GM19035 (cell line): ENCODE results near the gene BMPR1A.
A peak's percentile ranks its signal among the peaks of the same experiment; 100 is the strongest.

Source experiments
- ATAC-seq: cut with Tn5 transposase; IDR thresholded peaks from one replicate; pipeline ENCODE4 v1.9.1; 2021; ENCODE audit not compliant: unreplicated experiment

Gene BMPR1A

DNA sequence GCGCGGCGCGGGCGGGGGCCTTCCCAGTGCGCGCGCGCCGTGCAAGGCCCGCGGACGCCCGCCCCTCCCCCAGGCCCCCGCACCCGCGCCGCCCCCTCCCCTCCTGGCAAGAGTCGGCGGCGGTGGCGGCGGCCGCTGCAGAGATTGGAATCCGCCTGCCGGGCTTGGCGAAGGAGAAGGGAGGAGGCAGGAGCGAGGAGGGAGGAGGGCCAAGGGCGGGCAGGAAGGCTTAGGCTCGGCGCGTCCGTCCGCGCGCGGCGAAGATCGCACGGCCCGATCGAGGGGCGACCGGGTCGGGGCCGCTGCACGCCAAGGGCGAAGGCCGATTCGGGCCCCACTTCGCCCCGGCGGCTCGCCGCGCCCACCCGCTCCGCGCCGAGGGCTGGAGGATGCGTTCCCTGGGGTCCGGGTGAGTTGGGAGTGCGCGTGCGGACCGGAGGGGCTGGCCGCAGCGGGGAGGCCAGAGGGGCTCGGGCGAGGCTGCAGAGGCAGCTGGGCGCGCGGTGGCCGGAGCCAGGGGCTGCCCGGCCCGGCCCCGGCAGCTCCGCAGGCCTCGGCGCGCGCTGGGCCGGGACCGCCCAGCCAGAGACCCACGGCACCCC lies at the start of gene BMPR1A:
BMPR1A (plus strand) TSS at position 109 of the 602 bp plus-strand sequence. CDS start 119,400 bp downstream, outside the sequence.
- peak; percentile 38 for ATAC-seq

DNA sequence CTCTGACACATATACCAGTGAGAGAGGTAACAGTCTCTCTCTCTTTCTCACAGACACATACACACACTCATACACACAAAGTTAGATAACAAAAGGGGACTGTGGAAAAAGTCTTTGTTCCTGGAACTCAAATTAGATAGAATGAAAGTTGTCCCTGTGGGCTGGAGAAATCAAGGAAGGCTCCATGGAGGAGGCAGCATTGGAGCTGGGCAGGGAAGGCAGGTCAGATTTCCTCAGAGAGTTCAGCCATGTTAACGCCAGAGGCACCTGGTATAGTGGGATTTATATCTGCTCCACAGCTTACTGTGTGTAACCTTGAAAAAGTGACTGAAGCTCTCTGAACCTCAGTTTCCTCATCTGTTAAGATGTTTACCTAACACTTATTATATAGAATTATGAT lies 49.4 kb upstream of the BMPR1A start:
- ATAC-seq: no peak

DNA sequence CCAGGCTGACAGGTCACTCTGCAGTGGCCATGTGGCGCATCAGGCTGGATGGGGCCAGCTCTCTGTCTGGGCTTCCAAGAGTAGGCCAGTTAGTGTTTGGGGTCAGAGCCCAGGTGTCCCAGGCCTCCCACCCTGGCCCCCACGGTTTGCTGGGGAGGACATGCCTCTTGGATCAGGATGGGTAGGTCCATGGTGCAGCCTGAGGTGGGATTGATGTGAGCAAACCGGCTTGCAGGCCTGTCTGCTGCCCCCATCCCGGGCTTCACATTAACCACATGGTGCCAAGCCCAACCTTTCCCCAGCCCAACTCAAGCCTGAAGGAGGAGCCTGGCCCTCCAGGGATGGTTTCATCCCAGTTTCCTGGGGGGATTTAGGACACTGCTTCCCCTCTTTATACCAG lies 48.9 kb upstream of the BMPR1A start:
- ATAC-seq: no peak

DNA sequence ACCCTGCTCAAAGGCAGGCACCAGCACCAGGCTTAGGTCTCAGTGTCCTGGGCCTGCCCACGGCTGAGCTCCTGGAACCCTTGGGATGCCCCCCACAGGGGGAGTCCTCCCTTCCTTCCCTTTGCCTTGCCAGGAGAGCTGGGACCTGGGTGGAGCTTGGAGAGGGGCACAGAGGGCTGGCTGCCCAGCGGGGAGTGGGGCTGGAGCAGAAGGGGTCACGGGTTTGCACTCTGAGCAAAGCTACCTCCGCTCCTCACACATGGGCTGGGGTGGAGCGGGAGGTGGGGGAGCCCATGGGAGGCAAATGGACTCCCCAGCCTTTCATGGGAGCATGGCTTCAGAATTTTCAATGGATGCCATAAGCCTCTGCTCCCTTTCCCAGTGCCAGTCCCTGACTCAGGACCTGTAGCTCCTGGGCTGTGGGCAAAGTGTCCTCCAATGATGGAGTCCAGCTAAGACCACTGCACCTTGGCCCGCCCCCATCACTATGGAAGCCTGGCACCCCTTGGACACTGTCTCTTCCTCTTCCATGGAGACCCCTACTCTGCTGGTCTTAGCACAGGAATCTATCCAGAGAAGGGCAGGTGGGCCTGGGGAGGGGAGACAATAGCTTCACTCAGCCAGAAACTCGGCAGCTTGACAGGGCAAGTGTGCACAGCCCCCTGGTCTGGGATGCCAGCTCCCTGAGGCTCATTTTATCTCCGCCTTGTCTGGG lies 48.2 kb upstream of the BMPR1A start:
- ATAC-seq: no peak

DNA sequence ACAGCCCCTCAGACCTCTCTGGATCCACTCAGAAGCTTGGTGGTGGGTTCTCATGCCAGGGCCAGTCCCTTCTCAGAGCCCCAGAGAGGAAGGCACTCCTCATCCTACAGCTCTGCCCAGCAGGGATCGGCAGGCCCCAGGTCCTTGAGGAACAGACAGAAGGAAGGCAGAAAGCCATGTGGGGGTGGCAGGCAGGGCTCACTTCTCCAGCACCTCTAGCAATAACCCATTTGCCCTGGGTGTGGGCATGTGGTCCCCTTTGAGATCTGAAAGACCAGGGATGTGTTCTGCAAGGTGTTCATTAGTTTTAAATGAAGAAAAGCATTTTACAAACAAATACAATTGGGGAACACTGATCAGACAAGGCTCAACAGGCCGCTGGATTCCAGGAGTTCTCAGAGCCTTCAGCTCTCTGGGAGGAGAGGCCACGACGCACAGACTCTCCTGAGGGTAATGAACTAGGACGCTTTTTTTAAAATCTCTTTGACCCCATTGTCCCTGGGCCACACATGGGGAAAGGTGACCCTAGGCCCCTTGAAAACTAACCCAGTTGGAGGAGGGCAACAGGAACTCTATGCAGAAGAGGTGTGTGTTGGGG lies 47.5 kb upstream of the BMPR1A start:
- no peak for ATAC-seq

DNA sequence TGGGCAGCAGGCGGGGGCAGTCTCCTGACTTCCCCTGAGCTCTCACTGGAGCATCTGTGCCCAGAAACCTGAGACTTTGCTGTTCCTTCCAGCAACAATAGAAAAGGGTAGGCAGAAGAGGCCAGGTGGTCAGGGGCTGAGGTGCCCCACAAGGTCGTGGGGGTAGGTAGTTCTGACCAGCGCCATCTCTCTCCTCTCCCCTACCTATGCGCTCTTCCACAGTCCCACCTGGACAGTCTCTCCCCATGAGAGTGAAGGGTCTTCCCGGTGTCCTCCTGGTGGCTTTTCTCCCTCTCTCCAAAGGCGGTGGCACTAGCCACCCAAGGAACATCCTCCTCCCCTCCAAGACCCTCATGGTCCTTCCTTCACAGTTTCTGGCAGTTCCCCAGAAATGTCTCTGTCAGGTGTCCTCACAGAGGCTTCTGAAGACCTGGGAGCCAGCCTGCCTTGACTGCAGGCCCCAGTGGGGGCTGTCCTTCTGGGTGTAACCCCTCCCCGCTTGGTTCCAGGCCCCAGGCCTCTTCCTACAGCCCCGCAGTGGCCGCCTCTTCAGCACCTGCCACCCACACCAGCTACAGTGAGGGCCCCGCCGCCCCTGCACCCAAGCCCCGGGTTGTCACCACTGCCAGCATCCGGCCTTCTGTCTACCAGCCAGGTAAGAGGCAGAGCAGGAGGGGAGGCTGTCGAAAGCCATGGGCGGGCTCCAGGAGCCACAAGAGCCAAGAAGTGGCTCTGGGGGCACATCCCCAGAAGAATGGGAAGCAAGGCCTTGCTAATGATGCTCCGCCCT lies 46.8 kb upstream of the BMPR1A start:
- ATAC-seq: no peak

DNA sequence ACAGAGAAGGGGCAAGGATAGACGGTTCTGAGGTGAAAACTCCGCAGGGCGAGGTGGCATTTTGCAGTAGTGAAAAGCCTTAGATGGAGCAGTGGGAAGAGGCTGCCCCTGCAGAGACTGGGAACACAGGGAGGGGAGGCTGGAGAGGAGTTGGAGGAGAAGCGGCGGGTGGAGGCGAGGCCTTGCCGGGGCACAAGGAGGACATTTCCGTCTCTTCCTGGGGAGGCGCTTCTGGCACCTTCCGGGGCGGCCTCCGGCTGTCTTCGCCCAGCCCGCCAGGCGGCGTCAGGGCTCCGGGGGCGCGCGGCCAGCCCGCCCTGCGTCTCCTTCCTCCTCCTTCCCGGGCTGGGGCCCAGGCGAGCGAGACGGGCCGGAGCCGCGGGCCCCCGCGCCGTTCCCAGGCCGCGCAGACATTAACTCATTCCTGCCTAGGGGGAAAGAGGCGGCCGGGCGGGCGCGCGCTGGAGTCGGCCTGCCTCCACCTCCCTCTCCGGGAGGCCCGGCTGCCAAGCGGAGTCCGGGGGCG lies 45.4 kb upstream of the BMPR1A start:
- peak; percentile 85 for ATAC-seq

DNA sequence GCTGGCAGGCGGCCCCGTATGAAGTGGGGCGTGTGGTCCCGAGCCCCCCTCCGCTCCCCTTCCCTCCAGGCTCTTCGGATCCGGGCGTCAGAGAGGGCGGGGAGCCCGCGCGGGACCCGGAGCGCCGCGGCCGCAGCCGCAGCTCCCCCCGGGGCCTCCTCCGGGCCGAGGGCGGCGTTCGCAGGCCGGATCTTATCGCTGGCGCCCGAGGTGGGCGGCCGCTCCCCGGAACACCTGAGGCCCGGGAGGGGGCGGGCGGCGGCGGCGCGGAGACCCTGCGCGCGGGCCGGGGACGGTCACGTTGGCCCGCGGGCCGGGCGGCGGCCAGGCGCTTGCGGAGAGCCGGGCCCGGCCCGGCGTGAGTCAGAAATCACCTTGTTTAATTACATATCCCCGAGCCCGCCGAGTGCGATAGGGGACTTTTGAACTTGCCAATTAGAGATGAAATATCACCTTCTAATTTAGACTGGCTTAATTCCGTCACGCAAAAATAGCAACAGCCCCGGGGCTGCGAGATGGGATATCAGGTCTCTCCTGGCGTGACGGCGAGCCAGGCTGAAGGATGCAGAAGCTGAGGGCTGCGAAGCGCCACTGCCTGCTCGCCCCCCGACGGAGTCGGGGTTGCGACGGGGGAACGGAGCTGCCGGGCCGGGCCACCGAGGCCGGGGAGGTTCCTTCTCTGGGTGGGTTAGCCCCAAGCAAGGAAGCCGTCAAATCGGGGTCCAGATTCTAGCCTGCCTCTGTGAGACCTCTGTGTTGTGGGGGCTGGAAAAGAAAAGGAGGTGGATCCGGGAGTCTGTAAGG lies 44.7 kb upstream of the BMPR1A start:
- ATAC-seq: peak; percentile 55

DNA sequence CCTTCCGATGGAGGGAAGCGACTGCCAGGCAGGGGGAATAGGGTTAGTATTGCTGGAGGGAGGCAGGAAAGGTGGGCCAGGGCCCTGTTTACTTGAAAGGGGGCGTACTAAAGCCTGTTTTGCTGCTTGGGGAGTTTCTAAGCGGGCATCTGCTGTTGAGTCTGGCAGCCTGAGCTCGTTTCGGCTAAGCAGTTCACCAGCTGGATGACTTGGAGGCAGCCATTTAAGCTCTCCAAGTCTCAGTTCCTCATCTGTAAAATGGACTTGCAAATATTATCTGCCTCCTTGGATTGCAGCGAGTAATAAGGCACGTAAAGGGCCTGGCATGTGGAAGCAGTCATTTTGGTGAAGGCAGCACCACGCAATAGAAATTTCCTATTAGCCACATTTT lies 44.1 kb upstream of the BMPR1A start:
- ATAC-seq: peak; percentile 22

DNA sequence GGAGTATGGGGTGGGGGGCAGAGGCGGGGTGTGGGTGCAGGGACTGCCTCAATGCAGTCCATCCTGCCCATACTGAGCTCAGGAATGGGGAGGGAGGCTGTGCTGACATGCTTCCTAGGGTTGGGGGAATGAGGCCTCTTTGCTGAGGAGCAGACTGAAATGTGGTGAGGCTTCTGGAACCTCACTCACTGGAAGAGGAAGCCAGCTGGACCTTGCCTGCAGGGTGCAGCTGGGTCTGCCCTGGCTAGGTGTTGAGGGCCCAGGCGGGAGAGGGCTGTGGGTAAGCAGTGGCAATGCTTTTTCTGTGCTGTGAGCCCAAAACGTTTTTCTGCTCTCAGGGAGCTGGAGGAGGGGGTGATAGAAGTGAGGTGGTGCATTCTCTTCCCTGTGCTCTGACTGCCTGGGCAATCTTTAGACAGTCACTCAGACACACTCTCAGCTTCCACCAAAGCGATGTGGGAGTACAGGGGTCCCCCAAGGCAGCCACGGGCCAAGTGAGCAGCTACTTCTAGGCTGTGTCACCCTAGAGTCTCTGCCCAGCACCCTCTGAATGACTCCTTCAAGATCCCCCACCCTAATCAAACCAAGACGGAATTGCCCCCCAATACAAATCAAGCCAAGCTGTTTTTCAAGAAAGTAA lies 41.1 kb upstream of the BMPR1A start:
- ATAC-seq: no peak

DNA sequence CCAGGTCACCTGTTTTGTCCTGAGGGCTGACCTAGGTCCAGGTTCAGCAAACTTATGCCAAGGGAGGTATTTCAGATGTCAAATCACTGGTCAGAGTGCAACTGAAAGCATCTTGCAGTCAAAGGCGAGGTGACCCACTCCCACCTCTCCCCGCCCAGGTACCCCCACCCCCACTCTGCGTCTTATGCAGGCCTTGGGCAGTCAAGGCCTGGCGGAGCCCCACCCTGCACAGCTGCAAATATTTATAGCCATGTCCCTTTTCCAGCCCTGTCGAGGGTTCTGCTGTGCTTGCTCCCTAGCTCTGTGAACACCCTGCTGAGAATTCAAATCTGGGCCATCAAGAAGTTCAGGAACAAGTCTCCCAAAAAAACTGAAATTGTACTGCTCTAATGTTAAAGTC lies 40.6 kb upstream of the BMPR1A start:
- no peak for ATAC-seq

DNA sequence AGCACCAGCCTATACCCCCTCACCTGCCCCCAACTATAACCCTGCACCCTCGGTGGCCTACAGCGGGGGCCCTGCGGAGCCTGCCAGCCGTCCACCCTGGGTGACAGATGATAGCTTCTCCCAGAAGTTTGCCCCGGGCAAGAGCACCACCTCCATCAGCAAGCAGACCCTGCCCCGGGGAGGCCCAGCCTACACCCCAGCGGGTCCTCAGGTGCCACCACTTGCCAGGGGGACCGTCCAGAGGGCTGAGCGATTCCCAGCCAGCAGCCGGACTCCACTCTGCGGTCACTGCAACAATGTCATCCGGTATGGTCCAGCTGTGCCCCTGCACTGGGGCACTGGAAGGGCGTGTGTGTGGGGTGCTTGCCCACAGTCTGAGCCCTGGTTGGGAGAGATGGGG lies 40.0 kb upstream of the BMPR1A start:
- ATAC-seq: no peak

DNA sequence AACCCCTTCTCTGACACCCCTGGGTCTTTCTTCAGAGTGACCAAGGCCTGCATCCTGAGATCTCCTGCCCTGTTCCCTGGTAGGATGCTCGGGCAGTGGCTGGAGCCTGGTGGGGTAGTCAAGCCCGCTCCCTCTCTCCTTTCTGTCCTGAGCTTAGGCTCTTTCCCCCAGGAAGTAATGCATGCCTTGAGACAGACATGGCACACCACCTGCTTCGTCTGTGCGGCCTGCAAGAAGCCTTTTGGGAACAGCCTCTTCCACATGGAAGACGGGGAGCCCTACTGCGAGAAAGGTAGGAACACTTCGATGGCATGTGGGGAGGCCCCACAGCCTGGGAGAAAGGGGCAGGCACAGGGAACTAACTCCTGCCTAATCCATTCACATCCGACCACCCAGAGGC lies 37.9 kb upstream of the BMPR1A start:
- no peak for ATAC-seq

DNA sequence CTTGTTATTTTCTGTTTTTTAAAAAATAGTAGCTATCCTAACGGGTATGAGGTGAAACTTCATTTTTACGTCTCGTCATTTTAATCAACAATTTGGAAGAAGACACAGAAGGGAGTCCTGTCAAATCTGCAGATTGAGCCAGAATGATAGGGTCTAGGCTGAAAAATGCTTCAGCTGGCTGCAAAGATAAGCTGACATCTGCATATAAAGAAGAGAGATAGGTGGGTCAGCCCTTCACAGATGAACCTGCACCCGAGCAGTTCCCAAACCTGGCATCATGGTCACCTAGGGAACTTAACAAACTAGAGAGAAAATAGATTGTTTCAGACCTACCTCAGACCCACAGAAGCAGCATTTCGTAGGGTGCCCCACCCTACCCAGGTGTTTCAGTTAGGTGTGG lies 35.2 kb upstream of the BMPR1A start:
- ATAC-seq: no peak

DNA sequence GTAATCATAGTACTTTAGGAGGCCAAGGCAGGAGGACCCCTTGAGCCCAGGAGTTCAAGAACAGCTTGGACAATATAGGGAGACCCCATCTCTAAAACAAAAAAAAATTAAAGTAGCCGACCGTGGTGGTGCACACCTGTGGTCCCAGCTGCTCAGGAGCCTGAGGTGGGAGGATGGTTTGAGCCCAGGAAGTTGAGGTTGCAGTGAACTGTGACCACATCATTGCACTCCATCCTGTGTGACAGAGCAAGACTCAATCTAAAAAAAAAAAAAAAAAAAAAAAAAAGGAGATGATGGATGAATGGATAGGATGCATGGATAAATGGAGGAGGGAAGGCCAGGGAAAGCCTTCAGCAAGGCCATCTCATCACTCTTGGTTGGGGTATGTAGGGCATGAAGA lies 33.4 kb upstream of the BMPR1A start:
- ATAC-seq: no peak

DNA sequence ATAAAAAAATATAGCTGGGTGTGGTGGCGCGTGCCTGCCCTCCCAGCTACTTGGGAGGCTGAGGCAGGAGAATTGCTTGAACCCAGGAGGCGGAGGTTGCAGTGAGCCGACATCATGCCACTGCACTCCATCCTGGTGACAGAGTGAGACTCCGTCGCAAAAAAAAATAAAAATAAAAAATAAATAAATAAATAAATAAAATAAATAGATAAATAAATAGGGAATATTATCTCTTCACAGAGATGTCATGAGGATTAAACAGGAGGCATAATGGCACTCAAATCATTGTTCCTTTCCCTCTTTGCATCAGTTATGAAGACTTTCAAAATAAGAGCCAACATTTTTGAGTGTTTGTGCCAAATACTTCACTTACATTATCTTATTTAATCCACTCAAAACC lies 32.0 kb upstream of the BMPR1A start:
- ATAC-seq: no peak

DNA sequence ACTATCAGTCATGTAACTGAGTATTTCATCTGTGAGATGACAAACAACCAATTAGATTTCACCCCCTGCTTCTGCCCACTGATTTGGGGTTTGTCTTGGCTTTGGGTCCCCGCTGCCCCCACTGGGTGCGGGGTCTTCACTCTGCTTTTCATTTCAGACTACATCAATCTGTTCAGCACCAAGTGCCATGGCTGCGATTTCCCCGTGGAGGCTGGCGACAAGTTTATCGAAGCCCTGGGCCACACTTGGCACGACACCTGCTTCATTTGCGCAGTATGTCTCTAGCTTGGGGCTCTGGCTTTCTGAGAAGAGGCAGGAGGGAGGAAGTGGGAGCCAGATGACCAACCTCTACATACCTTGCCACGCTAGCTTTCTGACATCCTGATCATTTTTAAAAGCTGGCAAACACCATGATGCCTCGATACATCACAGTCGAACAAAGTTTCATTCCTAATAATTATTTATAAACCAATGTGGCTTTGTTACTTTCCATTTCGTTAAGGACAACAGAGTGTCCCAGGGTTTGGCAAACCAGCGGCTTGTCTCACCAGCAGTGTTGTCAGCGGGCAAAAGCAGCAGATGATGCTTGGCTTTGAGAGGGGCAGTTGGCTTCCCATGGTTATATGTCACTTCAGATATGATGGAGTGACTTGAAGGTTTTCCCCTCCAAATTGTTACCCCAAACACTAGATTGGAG lies 30.3 kb upstream of the BMPR1A start:
- ATAC-seq: no peak

DNA sequence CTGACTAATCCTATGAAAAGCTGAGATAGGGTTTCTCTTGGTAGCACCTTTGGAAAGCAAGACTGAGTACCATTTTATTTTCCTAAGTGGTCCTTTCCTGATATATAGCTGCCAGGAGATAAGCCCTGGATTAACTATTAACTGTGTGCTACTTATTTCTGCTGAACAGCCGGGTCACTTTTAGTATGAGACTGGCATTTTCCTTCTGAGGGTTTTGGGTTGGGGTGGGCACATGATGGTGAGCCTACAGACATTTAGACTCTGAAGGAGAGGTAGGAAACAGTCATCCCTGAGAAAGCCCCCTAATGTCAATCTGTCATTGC lies 29.8 kb upstream of the BMPR1A start:
- no peak for ATAC-seq

DNA sequence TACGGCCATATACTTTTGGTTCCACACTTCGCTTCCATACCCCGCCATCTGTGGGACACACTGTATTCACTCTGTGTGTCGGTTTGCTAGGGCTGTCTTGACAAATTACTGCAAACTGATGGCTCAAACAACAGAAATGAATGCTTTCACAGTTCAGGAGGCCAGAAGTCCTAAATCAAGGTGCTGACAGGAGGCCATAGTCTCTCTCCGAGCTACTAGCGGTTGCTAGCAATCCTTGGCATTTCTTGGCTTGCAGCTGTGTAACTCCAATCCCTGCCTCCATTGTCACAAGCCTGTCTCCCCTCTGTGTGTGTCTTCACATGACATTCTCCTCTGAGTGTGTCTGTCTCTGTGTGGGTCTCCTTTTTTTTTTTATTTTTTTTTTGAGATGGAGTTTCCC lies 28.9 kb upstream of the BMPR1A start:
- ATAC-seq: no peak

DNA sequence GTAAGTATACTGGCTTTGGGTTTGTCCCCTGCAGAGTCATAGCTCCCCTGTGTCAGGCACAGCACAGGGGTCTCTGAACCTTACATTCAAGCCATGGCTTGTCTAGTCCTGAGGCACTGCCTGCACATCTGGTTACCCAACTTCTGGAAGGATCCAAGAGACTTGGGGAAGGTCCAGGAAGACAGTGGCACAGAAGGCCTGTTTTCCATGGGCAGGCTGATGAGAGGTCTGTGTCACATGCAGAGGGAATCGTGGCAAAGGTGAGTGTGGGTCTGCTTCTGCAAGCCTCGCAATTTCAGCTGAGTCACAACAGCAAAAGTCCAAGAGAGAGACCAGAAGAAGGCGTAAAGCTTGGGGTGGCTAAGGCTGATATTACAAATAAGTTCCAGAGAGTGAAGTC lies 28.4 kb upstream of the BMPR1A start:
- no peak for ATAC-seq
